Retinal pigment epithelial cell (primary cell): ENCODE measurements around the gene TTC21A.

Experiments
- DNase-seq: peaks from one replicate; pipeline ENCODE4 v3.0.0-alpha.2; 2010; ENCODE audit warnings: low read depth
- H3K4me3 ChIP-seq: 2 replicates; pipeline ENCODE4 v1.5.1; 2011; ENCODE audit warnings: mild to moderate bottlenecking, low read length, control low read depth, moderate library complexity
- TF ChIP-seq, protein P1 (sequence below): conservative IDR thresholded peaks from 2 replicates; pipeline ENCODE4 v1.5.1; 2011; ENCODE audit warnings: low read depth, low read length, control low read depth, inconsistent platforms

Gene TTC21A

DNA sequence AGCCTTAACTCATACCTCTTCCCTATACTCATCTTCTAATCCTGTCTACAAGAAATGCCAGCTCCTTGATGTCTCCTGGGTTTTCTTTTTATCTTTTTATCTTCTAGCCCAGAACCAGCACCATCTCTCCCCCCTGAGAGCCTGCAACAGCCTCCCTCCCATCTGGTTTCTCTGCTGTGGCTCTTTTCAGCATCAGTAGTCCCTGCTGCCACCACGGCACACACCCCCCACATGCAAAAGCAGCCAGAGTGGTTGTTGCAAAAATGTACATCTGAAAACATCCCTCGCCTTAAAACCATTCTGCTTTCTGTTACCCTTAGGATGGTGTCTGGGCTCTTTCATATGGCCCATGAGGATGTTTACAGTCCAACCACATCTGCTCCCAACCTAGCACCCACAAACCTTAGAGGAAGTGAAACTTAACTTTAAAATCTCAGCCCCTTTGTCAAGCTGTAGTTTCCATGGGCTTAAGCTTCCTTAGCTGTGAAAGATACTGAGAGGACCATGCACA lies 775 bp downstream of the TTC21A start:
- TF ChIP-seq, protein P1, sequence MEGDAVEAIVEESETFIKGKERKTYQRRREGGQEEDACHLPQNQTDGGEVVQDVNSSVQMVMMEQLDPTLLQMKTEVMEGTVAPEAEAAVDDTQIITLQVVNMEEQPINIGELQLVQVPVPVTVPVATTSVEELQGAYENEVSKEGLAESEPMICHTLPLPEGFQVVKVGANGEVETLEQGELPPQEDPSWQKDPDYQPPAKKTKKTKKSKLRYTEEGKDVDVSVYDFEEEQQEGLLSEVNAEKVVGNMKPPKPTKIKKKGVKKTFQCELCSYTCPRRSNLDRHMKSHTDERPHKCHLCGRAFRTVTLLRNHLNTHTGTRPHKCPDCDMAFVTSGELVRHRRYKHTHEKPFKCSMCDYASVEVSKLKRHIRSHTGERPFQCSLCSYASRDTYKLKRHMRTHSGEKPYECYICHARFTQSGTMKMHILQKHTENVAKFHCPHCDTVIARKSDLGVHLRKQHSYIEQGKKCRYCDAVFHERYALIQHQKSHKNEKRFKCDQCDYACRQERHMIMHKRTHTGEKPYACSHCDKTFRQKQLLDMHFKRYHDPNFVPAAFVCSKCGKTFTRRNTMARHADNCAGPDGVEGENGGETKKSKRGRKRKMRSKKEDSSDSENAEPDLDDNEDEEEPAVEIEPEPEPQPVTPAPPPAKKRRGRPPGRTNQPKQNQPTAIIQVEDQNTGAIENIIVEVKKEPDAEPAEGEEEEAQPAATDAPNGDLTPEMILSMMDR: no peak
- H3K4me3 ChIP-seq: peak overlapping the region; percentile 90
- no peak for DNase-seq

DNA sequence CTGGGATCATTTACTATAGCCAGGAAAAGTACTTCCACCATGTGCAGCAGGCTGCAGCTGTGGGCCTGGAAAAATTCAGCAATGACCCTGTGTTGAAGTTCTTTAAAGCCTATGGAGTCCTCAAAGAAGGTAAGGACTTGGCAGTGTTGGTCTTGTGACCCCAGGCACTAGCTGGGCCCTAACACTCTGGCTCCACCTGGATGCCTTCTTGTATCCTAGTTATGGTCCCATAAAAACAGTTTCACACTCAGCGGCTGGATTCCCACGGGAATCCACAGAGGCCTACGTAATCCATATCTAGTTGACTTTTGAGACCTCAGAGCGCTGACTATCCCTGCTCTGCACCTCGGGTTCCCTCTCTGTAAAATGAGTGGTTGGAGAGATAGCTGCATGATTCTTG lies 1.6 kb downstream of the TTC21A start:
- H3K4me3 ChIP-seq: no peak overlapping the region
- TF ChIP-seq, protein P1: no peak
- no peak for DNase-seq

DNA sequence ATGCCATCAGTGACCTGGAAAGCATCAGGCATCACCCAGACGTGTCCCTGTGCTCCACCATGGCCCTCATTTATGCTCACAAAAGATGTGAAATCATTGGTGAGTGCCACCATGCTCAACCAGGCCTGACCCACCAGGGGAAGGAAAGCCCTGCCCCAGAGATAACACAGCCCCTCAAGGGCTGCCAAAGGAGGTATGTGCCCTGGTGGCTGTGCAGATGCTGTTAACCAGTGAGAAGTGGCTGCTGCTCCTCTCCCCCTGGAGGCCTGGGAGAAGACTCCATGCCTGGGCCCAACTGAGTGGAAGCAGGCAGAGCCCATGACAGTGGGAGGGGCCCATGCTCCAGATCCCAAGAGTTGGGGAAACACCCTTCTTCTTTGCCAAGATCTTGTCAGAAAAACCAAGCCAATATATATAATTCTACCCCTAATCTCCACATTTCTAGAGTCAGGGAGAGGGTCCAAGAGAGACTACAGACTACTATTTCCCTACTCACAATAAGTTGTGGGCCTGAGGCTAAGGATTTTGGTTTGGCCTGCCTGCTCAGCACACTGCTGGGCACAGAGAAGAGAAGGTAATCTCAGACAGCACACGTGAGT lies 2.7 kb downstream of the TTC21A start:
- DNase-seq: no peak
- TF ChIP-seq, protein P1: no peak
- no peak overlapping the region for H3K4me3 ChIP-seq

DNA sequence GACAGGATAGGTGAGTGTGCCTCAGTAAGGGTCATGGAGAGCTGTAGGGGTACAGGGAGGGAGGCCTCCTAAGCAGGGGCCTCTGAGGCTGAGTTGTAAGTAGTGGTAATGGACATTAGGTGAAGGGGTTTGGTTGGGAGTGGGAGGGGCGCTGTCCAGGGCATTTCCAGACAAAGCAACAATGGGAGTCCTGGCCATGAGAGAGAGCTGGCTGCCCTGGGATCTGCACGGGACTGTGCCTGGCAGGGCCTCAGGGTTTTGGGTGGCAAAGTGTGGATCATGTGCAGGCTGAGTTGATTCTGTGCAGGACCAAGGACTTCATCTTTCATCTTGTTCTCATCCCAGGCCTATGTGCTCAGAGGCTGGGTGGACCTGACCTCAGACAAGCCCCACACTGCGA lies 4.6 kb downstream of the TTC21A start:
- no peak overlapping the region for H3K4me3 ChIP-seq
- no peak for DNase-seq
- TF ChIP-seq, protein P1: no peak

DNA sequence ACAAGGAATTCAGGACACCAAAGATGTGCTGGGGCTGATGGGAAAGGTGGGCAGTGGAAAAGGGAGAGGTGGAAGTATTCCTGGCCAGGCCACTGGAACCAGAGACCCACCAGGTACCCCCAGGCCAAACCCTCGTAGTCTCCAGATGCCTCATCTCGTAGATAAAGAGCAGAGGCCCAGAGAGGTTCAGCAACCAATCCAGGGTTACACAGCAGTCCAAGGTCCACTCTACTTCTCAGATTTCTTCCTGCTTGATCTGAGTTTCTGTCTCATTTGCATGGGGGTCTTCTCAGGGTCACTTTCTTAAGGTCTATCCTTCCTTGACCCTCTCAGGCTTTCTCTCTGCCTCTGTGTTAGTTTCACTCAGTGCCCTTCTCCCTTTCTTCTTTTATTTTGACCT lies 5.1 kb downstream of the TTC21A start:
- TF ChIP-seq, protein P1: no peak
- no peak for DNase-seq
- no peak overlapping the region for H3K4me3 ChIP-seq

DNA sequence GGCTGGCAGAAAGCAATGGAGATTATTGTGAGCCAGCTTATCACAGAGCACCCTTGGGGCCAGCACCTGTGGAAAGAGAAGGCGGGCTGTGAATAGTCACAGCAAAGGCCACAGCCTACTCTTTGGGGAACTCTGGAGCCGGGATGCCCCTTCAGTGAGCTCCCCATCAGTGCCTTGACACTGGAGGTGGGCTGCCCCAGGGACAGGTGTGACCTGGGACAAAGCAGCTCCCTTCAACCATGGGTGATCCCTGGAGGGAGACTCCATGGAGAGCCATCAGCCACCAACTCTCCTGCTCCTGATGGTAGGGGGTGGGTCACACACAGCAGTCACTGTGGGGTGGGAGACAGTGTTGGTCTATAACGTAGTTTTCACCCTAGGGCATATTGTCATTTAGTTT lies 5.8 kb downstream of the TTC21A start:
- H3K4me3 ChIP-seq: no peak overlapping the region
- no peak for DNase-seq
- TF ChIP-seq, protein P1: no peak

DNA sequence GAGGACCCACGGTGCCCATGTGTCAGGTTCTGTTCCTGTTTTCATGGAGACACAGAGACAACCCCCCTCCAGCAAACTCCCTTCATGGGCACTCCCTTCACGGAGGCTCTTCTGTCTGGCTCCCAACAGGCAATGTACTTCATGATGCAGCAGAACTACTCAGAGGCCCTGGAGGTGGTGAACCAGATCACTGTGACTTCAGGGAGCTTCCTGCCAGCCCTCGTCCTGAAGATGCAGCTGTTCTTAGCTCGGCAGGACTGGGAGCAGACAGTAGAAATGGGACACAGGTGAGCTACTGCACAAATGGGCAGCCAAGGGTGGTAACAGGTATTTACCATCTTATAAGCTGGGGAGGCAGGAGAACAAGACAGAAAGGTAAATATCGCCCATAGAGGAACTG lies 7.0 kb downstream of the TTC21A start:
- no peak for DNase-seq
- H3K4me3 ChIP-seq: no peak overlapping the region
- TF ChIP-seq, protein P1: no peak
